ENCODE measurements around the gene TAF1D.

GRCh38 chr11:93704237-93704636 lies 37.1 kb downstream of the TAF1D start:
- no peak for TF ChIP-seq TAF1 (IDR thresholded peaks at IDR 0.05; ENCODE audit: borderline replicate concordance, low read depth, low read length)
- TF ChIP-seq POLR2AphosphoS5 (IDR thresholded peaks at IDR 0.05; ENCODE audit: low read depth, low read length) = no peak
- TF ChIP-seq POLR2A (IDR thresholded peaks at IDR 0.05; ENCODE audit: low read depth, low read length) = no peak

Measured in GM12892 (cell line).